Trophoblast cell (in vitro differentiated cells and primary cell): ENCODE measurements around the gene MYF5.

ENCODE experiments used
- DNase-seq, 2 donors: peaks; one replicate each; pipeline ENCODE4 v3.0.0-alpha.2; 2016
- H2AFZ ChIP-seq: 2 replicates; pipeline ENCODE4 v1.6.1; 2013; ENCODE audit warnings: low read length, moderate library complexity, mild to moderate bottlenecking; ENCODE audit not compliant: insufficient read depth, poor library complexity
- H2AK5ac ChIP-seq: 2 replicates; pipeline ENCODE4 v1.6.1; 2013; ENCODE audit warnings: mild to moderate bottlenecking, low read length
- H2BK120ac ChIP-seq: 2 replicates; pipeline ENCODE4 v1.6.1; 2013; ENCODE audit warnings: low read length, mild to moderate bottlenecking, moderate library complexity; ENCODE audit not compliant: insufficient read depth, poor library complexity
- H2BK12ac ChIP-seq: 2 replicates; pipeline ENCODE4 v1.6.1; 2013; ENCODE audit warnings: mild to moderate bottlenecking, low read length, moderate library complexity
- H2BK5ac ChIP-seq: 2 replicates; pipeline ENCODE4 v1.6.1; 2013; ENCODE audit warnings: low read length, low read depth, moderate library complexity, mild to moderate bottlenecking; ENCODE audit not compliant: poor library complexity
- H3K14ac ChIP-seq: 2 replicates; pipeline ENCODE4 v1.6.1; 2013; ENCODE audit warnings: mild to moderate bottlenecking, low read length
- H3K18ac ChIP-seq: 2 replicates; pipeline ENCODE4 v1.6.1; 2013; ENCODE audit warnings: mild to moderate bottlenecking, low read length
- H3K23ac ChIP-seq: 2 replicates; pipeline ENCODE4 v1.6.1; 2013; ENCODE audit warnings: low read length
- H3K27ac ChIP-seq: 2 replicates; pipeline ENCODE4 v1.5.1; 2013; ENCODE audit warnings: low read depth, mild to moderate bottlenecking, inconsistent platforms, low read length, moderate library complexity
- H3K27me3 ChIP-seq: 2 replicates; pipeline ENCODE4 v1.6.1; 2013; ENCODE audit warnings: inconsistent platforms, mild to moderate bottlenecking, low read length, moderate library complexity; ENCODE audit not compliant: insufficient read depth
- H3K36me3 ChIP-seq, 2 experiments: 1 replicate in 1 of 2; 2 replicates in 1 of 2; pipeline ENCODE4 v1.6.1; 2013; ENCODE audit warnings: low read length in 2 of 2, mild to moderate bottlenecking in 2 of 2, moderate library complexity in 1 of 2; ENCODE audit not compliant: insufficient read depth in 2 of 2, control insufficient read depth in 1 of 2
- H3K4ac ChIP-seq: 2 replicates; pipeline ENCODE4 v1.6.1; 2013; ENCODE audit warnings: low read depth, mild to moderate bottlenecking, low read length, moderate library complexity
- H3K4me1 ChIP-seq, 2 experiments: 1 replicate in 1 of 2; 2 replicates in 1 of 2; pipeline ENCODE4 v1.6.1; 2013; ENCODE audit warnings: low read length in 2 of 2, mild to moderate bottlenecking in 2 of 2, moderate library complexity in 1 of 2; ENCODE audit not compliant: insufficient read depth in 2 of 2, control insufficient read depth in 1 of 2
- H3K4me2 ChIP-seq: 2 replicates; pipeline ENCODE4 v1.6.1; 2013; ENCODE audit warnings: inconsistent platforms, mild to moderate bottlenecking, low read length, moderate library complexity
- H3K4me3 ChIP-seq: 2 replicates; pipeline ENCODE4 v1.5.1; 2013; ENCODE audit warnings: mild to moderate bottlenecking, low read depth, low read length, inconsistent platforms
- H3K79me1 ChIP-seq: one replicate; pipeline ENCODE4 v1.6.1; 2013; ENCODE audit warnings: low read length
- H3K79me2 ChIP-seq: 2 replicates; pipeline ENCODE4 v1.6.1; 2013; ENCODE audit warnings: low read length, mild to moderate bottlenecking; ENCODE audit not compliant: control insufficient read depth, insufficient read depth, poor library complexity
- H3K9ac ChIP-seq: 2 replicates; pipeline ENCODE4 v1.6.1; 2013; ENCODE audit warnings: mild to moderate bottlenecking, low read length
- H3K9me3 ChIP-seq: 2 replicates; pipeline ENCODE4 v1.6.1; 2013; ENCODE audit warnings: low read depth, mild to moderate bottlenecking, control low read depth, inconsistent platforms, low read length; ENCODE audit not compliant: insufficient read depth
- H4K12ac ChIP-seq: 2 replicates; pipeline ENCODE4 v1.6.1; 2013; ENCODE audit warnings: low read depth, mild to moderate bottlenecking, low read length, moderate library complexity
- H4K8ac ChIP-seq: 2 replicates; pipeline ENCODE4 v1.6.1; 2013; ENCODE audit warnings: low read depth, mild to moderate bottlenecking, low read length, moderate library complexity
- H4K91ac ChIP-seq: one replicate; pipeline ENCODE4 v1.6.1; 2013; ENCODE audit warnings: low read depth, mild to moderate bottlenecking, low read length, moderate library complexity
- WGBS: extraction: QIAGEN DNeasy Blood & Tissue Kit; methylation state at CpG from one replicate; pipeline ENCODE4 v1.1.7; 2013; ENCODE audit warnings: missing lambda C conversion rate; ENCODE audit not compliant: insufficient read length, insufficient coverage; ENCODE audit errors: extremely low coverage; 5-methylcytosine and 5-hydroxymethylcytosine counted together

Gene MYF5

DNA sequence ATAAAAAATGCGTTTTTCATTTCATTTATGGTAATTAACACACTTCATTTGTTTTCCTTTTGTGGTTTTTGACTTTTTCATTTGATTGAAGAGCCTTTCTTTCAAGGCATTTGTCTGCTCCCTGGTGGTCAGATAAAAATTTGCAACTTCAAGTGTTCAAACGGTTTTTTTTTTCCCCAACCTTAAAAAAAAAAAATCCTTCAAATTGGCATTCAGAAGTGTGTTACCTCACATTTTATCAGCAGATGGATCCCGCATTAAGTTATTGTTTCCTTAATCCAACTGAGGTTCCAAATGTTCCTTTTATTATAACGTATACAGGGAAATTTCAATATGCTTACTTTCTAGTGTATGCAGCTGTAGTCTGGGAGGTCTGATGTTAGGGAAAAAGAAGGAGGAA lies 47.2 kb downstream of the MYF5 start:
- Histone ChIP-seq H3K4me2 (no peak overlapping the region), H2AK5ac (no peak overlapping the region), H3K18ac (no peak overlapping the region), H3K27ac (no peak overlapping the region), H3K36me3 (no peaks in the 10 kb centered on the region), H2BK120ac (no peak overlapping the region), H3K4ac (no peak overlapping the region), H3K9ac (no peak overlapping the region), H3K4me3 (no peak overlapping the region), H2BK12ac (no peak overlapping the region), H3K79me1 (no peaks in the 10 kb centered on the region), H4K12ac (no peak overlapping the region), H3K4me1 (no peaks in the 10 kb centered on the region), H2BK5ac (no peak overlapping the region), H2AFZ (no peak overlapping the region), H3K27me3 (no peaks in the 10 kb centered on the region), H3K23ac (no peak overlapping the region), H4K91ac (no peak overlapping the region), H4K8ac (no peak overlapping the region), H3K14ac (no peak overlapping the region), H3K79me2 (no peaks in the 10 kb centered on the region), H3K9me3 (no peaks in the 10 kb centered on the region)
- no CpG with 5 or more reads among the region's 4 CpGs for WGBS
- peak; percentile 4 to 73 for DNase-seq

DNA sequence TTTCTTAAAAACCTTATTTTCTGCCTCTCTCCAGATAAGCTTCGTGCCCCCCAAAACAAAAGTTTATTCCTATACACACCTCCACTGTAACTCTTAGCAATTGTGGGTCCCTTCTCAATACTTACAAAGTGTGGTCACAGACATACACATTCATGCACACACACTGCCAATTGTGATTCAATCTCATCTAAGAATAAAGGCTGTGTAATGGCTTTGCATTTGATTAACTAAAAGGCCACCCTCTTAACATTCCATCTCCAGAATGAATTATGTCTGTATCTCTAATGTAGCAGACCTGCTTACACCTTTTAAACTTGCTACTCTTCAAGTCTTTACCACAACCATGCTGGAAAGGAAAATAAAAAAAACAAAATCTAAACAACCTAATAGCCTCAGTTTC lies 49.5 kb downstream of the MYF5 start:
- H3K27ac ChIP-seq, result no peak overlapping the region
- no peak overlapping the region for H3K4me2 ChIP-seq
- H2AFZ ChIP-seq, result no peak overlapping the region
- no peak overlapping the region for H3K14ac ChIP-seq
- H2BK5ac ChIP-seq, result no peak overlapping the region
- no peak overlapping the region for H3K4ac ChIP-seq
- H3K9me3 ChIP-seq, result no peaks in the 10 kb centered on the region
- no peaks in the 10 kb centered on the region for H3K79me2 ChIP-seq
- no peak overlapping the region for H2AK5ac ChIP-seq
- H3K9ac ChIP-seq, result no peak overlapping the region
- no peak overlapping the region for H3K18ac ChIP-seq
- H4K91ac ChIP-seq, result no peak overlapping the region
- H4K12ac ChIP-seq, result no peak overlapping the region
- H2BK120ac ChIP-seq, result no peak overlapping the region
- H3K36me3 ChIP-seq, result no peaks in the 10 kb centered on the region
- WGBS, result no CpG with 5 or more reads among the region's 1 CpG
- H3K4me3 ChIP-seq, result no peak overlapping the region
- no peak overlapping the region for H2BK12ac ChIP-seq
- H3K27me3 ChIP-seq, result no peaks in the 10 kb centered on the region
- H3K4me1 ChIP-seq, result no peaks in the 10 kb centered on the region
- no peak overlapping the region for H4K8ac ChIP-seq
- DNase-seq, result no peak
- no peaks in the 10 kb centered on the region for H3K79me1 ChIP-seq
- H3K23ac ChIP-seq, result no peak overlapping the region

DNA sequence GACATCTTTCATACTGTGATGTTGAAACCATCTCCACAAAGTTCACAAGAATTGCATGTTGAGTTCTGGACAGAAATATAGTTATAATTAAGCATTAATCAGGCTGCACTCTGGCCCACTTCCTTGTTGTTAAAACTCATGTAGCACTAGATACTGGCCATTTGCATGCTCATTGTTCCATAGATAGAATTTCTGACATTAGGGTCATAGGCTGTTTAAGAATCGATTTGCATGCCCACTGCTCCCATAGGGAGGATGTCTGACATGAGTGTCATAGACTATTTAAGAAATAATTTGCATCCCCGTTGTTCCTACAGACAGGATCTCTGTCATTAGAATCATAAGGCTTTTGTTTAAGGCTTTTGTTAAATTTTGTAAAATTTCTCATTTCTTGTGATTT lies 50.2 kb downstream of the MYF5 start:
- Histone ChIP-seq H3K27me3 (no peaks in the 10 kb centered on the region), H2AK5ac (no peak overlapping the region), H3K9me3 (no peaks in the 10 kb centered on the region), H3K4me2 (no peak overlapping the region), H4K8ac (no peak overlapping the region), H2BK120ac (no peak overlapping the region), H2BK12ac (no peak overlapping the region), H3K14ac (no peak overlapping the region), H3K4ac (no peak overlapping the region), H3K9ac (no peak overlapping the region), H3K23ac (no peak overlapping the region), H2AFZ (no peak overlapping the region), H2BK5ac (no peak overlapping the region), H4K12ac (no peak overlapping the region), H3K79me2 (no peaks in the 10 kb centered on the region), H3K4me3 (no peak overlapping the region), H3K79me1 (no peaks in the 10 kb centered on the region), H3K4me1 (no peaks in the 10 kb centered on the region), H3K27ac (no peak overlapping the region), H4K91ac (no peak overlapping the region), H3K36me3 (no peaks in the 10 kb centered on the region), H3K18ac (no peak overlapping the region)
- DNase-seq, result no peak
- no CpG with 5 or more reads among the region's 2 CpGs for WGBS
